GM13976 (cell line): ENCODE measurements around the gene RAP2C.

Source experiments
- DNase-seq: peaks from one replicate; pipeline ENCODE4 v3.0.0; 2012; ENCODE audit warnings: low spot score
- in situ Hi-C: fragments of 300-500 bp; cut with MboI; formaldehyde crosslinking; loops from one replicate; pipeline ENCODE4 v1.12.0; 2022; ENCODE audit warnings: low sequenced_read_pairs, mixed read lengths, inconsistent platforms; ENCODE audit not compliant: unreplicated experiment
- TF ChIP-seq, protein P1 (sequence below): IDR thresholded peaks from 2 replicates; pipeline ENCODE4 v1.5.1; 2012; ENCODE audit warnings: borderline replicate concordance, mild to moderate bottlenecking; ENCODE audit not compliant: insufficient read depth; ENCODE audit errors: extremely low read depth, missing control alignments, control extremely low read depth

Gene RAP2C

DNA sequence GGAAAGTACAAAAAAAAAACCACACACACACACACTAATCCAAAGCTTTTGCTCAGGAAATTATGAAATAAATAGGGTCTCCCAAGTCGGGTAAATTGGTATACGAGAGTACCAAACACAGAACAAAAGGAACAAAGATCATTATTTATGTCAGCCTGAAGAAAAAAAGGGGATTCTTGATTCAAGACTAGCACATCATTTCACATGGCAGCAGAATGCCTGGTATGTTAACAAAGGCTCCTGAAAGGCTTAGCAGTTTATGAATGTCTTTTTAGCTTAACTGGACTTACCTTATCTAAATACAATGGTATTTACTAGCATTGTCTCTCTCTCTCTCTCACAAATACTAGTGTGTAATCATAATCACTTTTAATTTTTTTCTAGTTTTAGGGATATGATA lies 11.3 kb downstream of the RAP2C start:
- TF ChIP-seq, protein P1, sequence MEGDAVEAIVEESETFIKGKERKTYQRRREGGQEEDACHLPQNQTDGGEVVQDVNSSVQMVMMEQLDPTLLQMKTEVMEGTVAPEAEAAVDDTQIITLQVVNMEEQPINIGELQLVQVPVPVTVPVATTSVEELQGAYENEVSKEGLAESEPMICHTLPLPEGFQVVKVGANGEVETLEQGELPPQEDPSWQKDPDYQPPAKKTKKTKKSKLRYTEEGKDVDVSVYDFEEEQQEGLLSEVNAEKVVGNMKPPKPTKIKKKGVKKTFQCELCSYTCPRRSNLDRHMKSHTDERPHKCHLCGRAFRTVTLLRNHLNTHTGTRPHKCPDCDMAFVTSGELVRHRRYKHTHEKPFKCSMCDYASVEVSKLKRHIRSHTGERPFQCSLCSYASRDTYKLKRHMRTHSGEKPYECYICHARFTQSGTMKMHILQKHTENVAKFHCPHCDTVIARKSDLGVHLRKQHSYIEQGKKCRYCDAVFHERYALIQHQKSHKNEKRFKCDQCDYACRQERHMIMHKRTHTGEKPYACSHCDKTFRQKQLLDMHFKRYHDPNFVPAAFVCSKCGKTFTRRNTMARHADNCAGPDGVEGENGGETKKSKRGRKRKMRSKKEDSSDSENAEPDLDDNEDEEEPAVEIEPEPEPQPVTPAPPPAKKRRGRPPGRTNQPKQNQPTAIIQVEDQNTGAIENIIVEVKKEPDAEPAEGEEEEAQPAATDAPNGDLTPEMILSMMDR: no peak
- in situ Hi-C loops: no loop called here
- no peak for DNase-seq

DNA sequence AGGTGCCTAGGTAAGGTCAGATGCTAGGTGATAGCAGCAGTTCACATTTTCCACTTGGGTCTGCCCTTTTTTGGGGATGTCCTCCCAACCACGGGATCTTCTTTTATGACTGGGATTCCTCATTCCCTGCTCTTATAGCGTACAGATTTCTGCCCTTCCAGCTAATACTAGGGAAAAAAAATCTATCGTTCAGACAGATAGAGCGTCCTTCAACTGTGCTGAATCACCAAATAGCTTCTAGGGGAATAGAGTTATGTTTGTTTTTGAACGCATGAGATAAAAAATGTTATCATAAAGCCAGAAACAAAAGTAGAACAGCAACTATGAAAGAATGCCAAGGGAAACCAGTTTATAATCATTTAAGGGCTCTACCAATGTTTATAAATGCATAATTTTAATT lies 13.0 kb downstream of the RAP2C start:
- TF ChIP-seq, protein P1: no peak
- no peak for DNase-seq
- in situ Hi-C loops: no loop called here

DNA sequence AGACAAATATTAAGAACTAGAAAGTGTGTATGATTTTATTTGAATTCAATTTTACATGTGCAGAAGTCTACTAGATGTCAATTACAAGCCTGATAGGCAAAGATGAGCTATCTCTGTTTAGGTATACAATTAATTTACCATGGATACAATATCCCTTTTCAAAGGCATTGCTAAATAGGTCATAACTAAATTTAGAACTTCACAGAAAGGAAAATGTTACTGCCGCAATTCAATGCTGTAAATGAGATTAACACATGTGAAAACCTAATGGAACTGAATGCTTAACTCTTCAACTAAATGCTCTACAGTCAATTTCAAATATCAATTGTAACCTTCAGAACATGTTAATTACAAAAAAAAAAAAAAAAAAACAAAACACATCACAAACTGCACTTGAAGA lies 14.6 kb downstream of the RAP2C start:
- DNase-seq: no peak
- TF ChIP-seq, protein P1: no peak
- in situ Hi-C loops: no loop called here

DNA sequence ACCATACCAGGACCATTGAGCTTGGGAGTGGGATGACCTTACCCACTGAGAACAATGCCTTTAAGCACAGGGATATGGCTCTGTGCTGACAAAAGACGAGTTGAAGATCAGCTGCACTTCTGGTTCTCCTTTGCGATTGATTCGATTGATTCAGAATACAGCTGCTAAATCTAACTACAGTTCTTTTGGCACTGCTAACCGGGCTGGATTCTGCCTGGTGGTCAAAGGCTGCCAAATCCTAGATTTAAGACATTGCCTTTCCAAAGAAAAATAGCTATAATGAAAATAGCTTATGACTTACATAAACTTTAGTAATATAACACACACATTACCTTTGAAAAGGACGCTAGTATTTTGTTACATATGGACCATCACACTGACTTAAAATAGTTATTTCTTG lies 18.3 kb downstream of the RAP2C start:
- in situ Hi-C loops: no loop called here
- TF ChIP-seq, protein P1: no peak

DNA sequence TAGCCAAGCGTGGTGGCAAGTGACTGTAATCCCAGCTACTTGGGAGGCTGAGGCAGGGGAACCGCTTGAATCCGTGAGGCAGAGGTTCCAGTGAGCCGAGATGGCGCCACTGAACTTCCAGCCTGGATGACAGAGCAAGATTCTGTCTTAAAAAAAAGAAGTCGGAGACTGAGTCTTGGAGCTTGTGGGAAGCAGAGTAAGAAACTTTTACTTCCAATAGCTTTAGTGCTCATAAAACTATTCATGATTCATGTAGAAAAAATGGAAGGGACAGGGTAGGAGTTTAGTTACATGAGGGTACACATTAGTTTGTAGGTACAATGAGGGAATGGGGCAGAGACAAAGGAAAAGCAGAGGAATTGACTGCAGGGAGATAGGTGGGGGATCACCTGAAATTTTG lies 19.3 kb downstream of the RAP2C start:
- in situ Hi-C loops: no loop called here
- TF ChIP-seq, protein P1: no peak
- DNase-seq: no peak

More for the DNA sequence above, 18.3 kb downstream of the RAP2C start:
- DNase-seq: no peak

DNA sequence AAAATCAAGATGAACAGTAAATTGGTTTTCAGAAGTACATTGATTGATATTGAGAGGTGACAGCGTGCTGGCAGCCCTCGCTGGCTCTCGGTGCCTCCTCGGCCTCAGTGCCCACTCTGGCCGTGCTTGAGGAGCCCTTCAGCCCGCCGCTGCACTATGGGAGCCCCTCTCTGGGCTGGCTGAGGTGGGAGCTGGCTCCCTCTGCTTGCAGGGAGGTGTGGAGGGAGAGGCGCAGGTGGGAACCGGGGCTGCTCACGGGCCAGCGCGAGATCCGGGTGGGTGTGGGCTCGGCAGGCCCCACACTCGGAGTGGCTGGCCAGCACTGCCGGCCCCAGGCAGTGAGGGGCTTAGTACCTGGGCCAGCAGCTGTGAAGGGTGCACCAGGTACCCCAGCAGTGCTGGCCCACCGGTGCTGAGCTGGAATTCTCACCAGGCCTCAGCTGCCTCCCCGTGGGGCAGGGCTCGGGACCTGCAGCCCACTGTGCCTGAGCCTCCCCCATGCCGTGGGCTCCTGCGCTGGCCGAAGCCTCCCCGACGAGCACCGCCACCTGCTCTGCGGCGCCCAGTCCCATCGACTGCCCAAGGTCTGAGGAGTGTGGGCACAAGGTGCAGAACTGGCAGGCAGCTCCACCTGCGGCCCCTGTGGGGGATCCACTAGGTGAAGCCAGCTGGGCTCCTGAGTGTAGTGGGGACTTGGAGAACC lies 25.2 kb downstream of the RAP2C start:
- TF ChIP-seq, protein P1: no peak
- no peak for DNase-seq
- in situ Hi-C loops: no loop called here
